NCI-H2196 treated with DMSO at 0.1 percent for 48 hours (cell line): ENCODE results near the gene ANGPT4.

Experiments
- DNase-seq: peaks from one replicate; lab custom pipeline; 2025; ENCODE audit not compliant: unreplicated experiment; lab: John Stamatoyannopoulos, UW

The ANGPT4 gene, protein sequence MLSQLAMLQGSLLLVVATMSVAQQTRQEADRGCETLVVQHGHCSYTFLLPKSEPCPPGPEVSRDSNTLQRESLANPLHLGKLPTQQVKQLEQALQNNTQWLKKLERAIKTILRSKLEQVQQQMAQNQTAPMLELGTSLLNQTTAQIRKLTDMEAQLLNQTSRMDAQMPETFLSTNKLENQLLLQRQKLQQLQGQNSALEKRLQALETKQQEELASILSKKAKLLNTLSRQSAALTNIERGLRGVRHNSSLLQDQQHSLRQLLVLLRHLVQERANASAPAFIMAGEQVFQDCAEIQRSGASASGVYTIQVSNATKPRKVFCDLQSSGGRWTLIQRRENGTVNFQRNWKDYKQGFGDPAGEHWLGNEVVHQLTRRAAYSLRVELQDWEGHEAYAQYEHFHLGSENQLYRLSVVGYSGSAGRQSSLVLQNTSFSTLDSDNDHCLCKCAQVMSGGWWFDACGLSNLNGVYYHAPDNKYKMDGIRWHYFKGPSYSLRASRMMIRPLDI

DNA sequence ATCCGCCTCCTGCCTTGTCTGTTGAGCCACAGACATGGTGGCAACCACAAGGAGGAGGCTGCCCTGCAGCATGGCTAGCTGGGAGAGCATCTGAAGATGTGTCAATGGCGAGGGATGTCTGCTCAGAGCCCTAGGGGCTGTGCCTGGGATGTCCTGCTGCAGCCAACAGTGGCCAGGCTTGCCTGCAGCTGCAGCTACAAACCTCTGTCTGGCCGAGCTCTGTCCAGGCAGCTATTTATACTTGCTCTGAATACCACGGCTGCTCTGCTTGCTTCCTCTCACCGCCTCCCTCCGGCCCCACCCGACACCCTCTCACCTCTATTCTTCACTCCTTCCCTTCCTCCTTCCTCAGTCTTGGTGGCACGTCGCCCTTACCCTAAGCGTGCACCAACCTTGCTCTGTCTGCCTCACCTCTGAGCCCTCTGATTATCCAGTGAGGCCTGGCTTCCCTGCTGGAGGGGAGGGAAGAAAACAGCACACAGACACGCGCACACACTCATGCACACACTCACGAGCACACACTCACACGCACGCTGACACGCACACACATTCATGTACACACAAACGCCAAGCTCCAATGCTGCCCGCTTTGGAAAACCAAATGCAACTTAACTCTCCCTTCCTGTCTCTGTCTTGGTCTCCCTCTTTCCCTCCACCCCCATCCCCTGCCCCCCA lies at the start of gene ANGPT4:
Gene ANGPT4 (minus strand): TSS at position 210 of the 675 bp plus-strand sequence. CDS start 120 bp downstream, at position 90.
- no peak for DNase-seq

DNA sequence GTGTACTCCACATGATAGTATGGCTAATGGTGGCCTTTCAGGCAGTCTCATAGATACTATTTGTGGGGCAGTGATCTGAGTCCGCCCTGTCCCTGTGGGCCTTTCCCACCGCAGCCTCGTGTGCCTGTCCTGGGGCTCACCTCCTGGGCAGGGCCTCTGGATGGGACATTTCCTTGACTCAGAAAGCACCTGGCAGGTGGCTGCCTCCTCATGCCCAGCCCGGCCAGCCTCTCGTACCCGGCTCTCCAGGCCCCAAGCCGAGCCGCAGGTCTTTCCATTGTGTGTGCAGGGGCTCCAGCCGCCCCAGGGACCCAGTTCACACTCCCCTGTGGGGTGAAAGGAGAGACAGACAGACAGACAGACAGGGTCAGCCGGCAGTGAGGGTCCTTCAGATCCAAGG lies 47.7 kb upstream of the ANGPT4 start:
- DNase-seq = no peak

DNA sequence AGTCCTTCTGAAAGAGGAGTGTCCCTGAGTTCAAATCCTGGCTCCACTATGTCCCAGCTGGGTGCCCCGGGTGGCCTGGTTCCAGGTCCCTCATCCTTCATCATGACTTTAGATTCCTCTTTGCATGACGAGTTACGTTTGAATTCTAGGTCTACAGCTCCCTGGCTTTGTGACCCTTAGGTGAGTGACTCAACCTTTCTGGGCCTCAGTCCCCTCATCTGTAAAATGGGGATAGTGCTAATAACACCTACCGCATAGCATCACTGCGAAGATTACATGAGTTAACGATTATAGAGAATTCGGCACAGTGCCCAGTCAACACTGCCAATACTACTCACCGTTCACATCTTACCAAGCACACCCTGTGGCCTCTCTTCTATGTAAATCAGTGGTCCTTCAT lies 46.5 kb upstream of the ANGPT4 start:
- no peak for DNase-seq

DNA sequence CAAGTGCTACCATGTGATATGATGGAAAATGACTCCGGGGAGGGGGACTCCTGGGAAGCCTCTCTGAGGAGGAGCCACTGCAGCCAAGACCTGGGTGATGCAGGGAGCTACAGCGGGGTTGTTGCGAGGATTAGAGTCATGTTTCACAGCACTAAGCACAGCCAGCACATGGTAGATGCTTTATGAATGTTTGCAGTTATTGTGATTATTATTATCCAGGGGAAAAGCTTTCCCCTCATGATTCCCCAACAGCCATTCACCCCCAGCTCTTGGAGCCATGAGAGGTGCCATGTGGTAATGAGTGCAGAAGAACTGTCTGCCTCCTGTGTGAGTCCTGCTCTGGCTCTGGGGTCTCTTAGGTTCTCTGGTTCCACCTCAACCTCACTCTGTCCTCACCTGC lies 46.1 kb upstream of the ANGPT4 start:
- DNase-seq = no peak

DNA sequence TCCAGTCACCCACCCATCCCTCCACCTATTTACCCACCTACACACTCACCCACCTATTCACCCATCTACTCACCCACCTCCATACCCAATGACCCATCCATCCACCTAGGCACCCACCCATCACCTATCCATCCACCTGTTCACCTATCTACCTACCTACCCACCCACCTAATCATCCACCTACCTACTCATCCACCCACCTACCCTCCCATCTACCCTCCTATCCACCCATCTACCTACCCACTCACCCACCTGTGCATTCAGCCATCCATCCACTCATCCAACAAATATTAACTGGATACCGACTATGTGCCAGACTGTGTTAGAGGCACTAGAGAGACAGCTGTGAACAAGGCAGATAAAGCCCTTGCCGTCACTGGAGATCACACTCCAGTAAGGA lies 45.6 kb upstream of the ANGPT4 start:
- DNase-seq = no peak

DNA sequence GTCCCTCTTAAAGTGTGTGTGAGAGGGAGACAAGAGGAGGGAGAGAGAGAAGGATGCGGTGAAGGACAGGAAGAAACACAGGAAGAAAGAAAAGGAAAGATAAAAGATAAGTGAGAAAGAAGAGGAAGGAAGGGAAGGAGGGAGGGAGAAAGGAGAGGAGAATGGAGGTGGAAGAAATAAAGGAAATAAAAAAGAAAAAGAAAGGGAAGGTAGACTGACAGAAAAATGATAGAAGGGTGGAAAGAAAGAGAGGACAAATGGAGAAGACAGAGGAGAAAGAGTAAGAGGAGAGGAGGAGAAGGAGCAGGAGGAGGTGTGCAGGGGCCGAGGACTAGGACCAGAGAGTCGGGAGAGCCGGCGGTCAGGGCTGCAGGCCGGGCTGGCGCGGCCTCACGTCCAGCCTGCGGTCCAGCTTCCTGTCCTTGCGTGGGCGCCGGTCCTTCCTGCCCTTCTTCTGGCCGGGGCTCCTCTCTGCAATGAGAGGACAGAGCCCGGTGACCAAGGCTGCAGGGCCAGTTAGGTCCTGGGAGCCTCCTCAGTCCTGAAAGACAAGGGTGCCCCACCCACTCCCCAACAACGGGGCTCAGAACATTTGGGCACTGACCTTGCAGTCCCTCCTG lies 44.0 kb upstream of the ANGPT4 start:
- DNase-seq = no peak

DNA sequence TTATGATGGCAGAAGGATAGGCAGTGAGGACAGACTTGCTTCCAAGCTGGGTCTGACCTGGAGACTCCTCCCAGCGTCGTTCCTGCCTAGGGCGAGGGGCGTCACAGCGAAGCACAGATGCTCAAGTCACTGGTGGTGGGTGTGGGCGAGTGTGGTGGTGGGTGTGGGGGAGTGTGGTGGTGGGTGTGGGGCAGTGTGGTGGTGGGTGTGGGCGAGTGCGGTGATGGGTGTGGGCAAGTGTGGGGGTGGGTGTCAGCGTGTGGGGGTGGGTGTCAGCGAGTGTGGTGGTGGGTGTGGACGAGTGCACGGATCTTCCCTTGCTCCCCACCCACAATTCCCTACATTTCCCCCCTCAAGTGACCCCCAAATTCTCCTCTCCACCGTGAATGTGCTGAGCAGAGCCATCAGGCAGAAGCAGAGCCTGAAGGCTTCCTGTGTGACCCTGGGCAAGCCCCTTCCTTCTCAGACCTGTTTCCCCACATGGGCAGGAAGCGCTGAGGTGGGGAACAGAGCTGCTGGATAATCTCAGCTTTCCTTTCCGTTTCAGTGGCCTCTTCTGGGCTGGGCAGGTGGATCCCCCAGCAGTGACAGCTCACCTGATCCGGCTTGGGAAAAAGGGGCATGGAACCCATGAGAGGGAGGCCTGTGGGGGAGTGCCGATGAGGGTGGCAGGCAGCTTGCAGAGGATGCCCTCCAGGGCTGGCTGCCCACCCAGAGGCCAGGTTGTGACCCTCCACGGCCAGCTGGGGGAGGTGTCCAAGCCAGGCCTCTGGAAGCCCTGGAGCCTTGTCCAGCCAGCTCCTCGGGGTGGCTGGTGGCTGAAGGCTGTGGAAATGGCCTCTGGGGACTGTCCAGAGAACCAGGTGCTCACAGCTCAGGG lies 43.0 kb upstream of the ANGPT4 start:
- no peak for DNase-seq

DNA sequence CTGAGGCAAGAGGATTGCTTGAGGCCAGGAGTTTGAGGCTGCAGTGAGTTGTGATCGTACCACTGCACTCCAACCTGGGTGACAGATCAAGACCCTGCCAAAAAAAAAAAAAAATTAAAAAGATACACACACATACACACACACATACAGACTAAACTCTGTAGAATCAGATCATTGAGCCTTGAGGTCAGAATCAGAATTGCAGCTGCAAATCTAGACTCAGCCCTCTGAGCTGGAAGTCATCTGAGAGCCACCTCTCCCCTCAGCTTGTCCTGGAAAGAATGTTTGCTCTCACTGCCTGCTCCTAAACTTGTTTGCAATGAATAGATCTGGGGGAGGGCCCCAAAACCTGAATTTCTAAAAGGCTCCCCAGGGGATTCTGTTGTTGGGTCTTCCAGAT lies 41.4 kb upstream of the ANGPT4 start:
- DNase-seq = no peak

DNA sequence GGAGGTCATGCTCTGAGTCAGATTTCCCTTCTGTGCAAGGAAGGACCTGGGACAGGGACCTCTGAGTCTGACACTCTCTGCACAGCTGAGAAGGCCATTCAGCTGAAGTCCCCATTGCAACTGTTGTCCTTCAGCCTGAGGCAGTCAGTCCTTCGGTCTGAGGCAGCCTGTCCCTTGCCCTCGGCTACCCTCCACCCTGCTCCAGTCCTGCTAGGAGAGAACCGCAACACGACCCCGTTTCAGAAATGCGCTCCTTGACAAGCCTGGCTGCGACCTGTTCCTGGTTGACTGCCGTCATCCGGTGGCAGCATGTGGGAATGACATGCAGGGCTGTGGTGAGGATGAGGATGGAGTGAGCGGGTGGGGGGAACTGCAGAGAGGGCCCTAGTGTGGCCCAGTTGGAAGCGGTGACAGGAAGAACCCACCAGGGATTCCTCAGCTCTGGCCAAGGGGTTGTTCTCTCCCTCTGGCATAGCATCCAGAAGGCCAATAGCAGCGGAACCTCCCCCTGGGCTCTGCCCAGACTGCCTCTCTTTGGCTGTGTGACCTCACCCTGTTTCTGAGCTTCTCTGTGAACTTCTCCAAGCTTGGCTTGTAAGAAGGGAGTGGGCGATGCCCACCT lies 40.3 kb upstream of the ANGPT4 start:
- peak; percentile 26 for DNase-seq

DNA sequence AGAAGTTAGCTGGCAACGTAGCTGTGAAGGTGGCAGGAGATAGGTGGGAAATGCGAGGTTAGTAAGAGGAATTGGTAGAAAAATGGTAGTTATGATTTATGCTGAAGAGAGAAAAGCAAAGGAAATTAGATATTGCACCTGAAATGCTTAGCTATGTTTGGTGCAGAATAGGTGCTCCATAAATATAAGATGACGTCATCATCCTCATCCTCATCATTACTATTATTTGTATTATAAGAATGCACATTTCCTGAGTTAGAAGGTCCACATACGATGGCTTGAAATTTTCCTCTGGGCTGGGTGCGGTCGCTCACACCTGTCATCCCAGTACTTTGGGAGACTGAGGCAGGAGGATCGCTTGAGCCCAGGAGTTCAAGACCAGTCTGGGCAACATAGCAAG lies 39.5 kb upstream of the ANGPT4 start:
- no peak for DNase-seq

DNA sequence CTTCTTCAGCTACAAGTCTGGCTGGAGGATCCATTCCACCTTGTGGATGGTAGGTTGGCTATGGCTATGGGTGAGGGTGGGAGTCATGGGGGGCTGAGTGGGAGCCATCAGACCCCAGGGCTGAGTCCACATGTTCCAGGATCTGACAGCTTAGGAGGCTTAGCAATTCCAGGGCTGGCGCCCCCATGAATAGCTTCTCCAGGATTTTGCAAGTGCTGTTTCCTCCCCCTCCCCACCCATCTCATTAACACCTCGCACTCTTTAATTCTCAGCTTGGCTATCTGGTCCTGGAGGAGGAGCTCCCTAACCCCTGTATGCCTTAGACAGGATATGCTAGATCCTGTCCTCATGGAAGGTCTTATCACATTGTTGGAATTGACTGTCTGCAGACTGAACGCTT lies 39.0 kb upstream of the ANGPT4 start:
- no peak for DNase-seq

DNA sequence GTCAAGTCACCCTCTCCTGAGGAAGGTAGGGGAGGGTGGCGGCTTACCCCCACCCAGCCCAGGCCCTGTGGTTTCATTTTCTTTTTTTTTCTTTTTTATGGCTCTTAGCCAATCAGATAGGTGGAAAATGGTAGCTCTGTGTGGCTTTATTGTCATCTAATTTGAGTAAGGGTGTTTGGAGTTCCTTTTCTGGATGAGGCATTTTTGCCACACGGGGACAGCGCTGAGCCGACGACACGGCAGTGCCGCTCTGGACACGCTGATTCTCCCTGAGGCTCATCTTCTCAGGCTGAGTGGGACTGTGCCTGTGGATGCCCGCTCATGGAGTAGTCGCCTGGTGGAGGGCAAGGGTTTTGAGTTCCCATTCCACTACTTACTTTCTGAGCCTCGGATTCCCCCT lies 37.6 kb upstream of the ANGPT4 start:
- no peak for DNase-seq

DNA sequence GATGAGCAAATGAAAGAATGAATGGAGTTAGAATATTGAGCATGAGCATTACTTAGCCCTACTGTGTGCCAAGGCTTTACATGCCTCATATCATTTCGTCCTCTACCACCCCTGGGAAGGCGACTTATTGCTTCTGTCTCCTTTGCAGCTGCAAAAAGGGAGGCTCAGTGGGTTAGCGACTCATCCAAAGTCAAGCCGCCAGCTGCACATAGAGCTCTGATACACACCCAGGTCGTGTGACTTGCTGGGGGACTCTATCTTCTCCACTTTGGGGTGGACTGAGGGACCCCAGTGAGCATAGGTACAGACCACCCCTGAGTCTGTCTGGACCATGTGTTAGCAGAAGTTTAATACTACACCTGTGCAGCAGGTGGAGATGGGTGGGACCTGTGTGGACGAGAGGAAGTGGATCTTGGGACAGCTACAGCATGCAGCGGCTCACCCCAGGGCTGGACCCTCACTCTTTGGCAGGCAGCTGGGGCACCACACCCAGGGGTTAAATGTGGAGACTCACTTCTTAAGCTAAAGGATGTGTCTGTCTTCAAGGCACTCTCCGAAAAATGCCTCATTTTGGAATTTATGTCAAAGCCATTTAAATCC lies 36.2 kb upstream of the ANGPT4 start:
- DNase-seq = no peak

DNA sequence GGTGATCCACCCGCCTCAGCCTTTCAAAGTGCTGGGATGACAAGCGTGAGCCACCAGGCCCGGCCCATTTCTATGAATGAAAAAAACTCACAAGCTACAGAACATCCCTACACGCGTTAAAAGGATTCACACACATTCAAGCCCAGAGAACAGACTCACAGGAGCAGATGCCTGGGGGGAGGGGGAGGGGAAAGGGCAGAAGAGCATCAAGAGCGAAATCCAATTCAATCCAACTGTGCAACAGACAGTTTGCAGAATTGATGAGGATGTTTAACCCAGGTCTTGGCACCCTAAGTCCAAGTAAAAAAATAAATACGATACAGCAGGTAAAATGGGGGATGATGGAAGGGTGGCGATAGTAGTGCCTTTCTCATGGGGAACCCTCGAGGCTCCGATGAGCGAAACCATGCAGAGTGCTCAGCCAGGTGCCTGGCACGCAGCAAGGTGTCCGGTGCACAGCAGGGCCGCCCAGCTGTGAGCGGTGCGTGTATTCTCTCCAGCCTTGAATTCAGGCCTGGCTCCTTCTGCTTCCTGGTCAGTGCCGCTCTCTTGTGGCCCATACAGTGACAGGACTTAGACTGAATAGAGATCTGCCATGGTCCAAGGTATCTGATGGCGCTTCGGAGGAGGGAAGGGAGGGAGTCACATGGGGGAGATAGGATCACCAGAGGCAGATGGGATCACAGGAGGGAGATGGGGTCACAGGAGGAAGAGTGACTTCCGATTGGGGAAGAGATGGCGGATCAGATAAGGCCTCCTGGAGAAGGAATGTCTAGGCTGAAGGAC lies 35.4 kb upstream of the ANGPT4 start:
- DNase-seq = no peak

DNA sequence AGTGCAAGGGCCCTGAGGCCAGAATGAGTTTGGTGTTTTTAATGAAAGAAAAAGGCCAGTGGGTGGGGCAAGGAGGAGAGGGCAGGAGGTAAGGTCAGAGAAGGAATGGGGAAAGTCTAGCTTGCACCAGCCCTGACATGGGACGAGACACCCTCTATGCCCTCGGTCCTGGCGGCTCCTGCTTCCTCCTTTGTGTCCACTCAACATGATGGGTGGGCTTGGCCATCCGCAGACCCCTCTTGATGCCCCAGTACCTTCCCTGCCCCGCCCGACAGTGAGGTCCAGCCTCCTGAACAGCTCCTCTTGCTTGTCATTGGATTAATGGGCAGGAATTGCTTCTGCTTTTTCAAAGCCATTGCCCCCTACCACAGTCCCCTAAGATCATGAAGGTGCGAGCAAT lies 33.6 kb upstream of the ANGPT4 start:
- DNase-seq = no peak

DNA sequence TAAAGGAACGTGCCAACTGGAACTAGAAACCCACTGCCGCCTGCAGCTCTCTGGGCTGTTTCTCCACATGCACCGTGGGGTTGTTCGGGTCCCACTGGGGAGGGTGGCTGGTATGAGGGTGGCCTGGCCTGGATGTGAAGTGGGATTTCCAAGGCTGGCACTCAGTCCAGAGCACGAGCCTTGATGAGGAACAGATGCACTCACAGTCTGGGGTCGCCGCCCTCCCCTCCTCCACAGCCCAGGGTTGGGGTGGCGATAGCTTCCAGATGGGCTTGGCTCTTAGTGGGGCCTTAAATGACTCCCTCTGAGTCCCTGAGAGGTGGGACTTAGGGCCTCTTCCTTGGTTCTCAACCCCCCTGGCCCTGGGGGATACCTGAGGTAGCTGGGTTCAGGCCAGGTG lies 30.7 kb upstream of the ANGPT4 start:
- no peak for DNase-seq

DNA sequence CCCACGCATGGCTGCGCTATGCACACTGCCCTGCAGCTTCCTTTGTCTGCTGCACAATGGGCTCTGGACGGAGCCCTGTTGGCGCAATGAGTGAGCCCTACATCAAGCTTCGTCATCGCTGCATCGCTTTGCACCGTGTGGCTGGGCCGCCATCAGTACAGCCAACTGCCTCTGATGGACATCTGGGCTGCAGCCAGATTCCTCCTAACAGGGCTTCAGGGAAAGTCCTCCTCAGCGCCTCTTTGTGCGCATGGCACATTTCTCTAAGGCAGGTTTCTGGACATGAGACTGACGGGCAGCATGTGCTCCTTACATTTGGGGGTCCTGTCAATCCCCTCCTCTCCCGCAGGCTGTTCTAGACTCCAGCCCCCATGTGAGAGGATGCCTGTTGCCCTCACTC lies 29.7 kb upstream of the ANGPT4 start:
- no peak for DNase-seq

DNA sequence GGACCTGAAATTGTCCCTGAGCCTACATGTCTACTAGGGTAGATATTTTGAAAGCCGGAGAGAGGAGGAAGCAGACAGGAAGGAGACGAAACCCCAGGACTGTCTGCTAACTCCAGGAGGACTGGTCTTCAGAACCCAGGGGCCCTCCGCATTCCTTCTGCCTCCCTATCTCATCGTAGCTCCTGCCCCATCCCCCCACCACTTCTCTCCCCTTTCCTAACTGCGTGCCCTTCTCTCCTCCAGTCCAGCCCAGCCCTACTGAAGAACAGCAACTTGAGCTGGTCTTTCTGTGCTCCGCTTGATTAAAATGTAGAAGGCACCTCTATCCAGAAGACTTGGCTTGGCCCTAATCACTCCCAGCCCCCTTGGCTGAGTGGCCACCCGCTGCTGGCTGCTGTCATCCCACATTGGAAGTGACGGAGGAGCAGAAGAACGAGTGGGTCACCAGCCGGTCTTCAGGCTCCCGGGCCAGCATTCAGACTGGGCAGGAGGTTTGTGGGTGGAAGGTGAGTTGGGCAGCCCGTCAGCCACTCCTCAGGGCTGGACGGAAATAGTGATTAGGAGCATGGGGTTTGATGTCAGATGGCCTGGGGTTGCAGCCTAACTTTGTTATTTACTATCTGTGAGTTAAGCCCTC lies 28.8 kb upstream of the ANGPT4 start:
- no peak for DNase-seq

DNA sequence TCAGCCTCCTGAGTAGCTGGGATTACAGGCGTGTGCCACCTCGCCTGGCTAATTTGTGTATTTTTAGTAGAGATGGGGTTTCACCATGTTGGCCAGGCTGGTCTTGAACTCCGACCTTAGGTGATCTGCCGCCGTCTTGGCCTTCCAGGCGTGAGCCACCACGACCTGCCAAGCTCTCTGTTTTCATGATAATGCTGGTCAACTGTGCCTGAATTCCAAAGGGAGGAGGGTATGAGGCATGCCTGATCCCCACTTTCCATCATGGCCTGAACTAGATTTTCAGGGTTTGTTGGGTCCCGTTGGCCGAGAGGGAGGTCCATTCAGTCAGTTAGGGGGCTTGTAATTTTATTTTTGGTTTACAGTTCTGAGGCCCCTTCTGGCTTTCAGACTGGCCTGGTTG lies 28.0 kb upstream of the ANGPT4 start:
- no peak for DNase-seq
